T-cell (primary cell): Measurements from ENCODE around the gene TSPAN9. TPM values are rescaled to one million over a fixed set of nuclear protein-coding genes. Genes with fewer than 3 reads are reported as not detected.
"Not testable (repeated sequence)": the region's sequence is repeated elsewhere in the genome, so short reads cannot be mapped to it uniquely, and the experiment has no call there.

ENCODE experiments used
- ATAC-seq, 4 experiments: fragments of 200-7000 bp in 3 of 4; fragments of 150-1000 bp in 1 of 4; cut with Tn5 transposase; replicated peaks in 1 of 4; 1 replicate in 3 of 4; 2 replicates in 1 of 4; pipeline ENCODE4 v1.10.0; 2021; ENCODE audit warnings: moderate library complexity in 3 of 4, mild to moderate bottlenecking in 2 of 4, moderate number of reproducible peaks in 1 of 4
- CTCF ChIA-PET, 2 donors: fragments of 300-600 bp; sonication (Branson Sonifier 250); formaldehyde crosslinking; loops; one replicate each; lab custom pipeline; 2022; ENCODE audit warnings: antibody characterized with exemption in 2 of 2; lab: Charles Lee
- POLR2A ChIA-PET, 2 donors: fragments of 300-600 bp; sonication (Branson Sonifier 250); formaldehyde crosslinking; loops; one replicate each; lab custom pipeline; 2022; ENCODE audit warnings: antibody characterized with exemption in 2 of 2; lab: Charles Lee
- DNase-seq, 35 experiments: peaks; one replicate each; pipeline versions ENCODE4 v3.0.0 to v3.0.0-alpha.2; 2013 to 2023
- H3K27ac ChIP-seq: one replicate; pipeline ENCODE4 v1.5.1; 2013; ENCODE audit warnings: low read length
- H3K27me3 ChIP-seq, 2 experiments: replicated peaks in 1 of 2; 1 replicate in 1 of 2; 2 replicates in 1 of 2; pipeline versions ENCODE4 v1.6.1 to v1.7.0; 2013; ENCODE audit warnings: low read length in 1 of 2, mixed read lengths in 1 of 2; ENCODE audit not compliant: control insufficient read depth in 2 of 2, insufficient read depth in 2 of 2; ENCODE audit errors: extremely low read depth in 1 of 2
- H3K36me3 ChIP-seq, 2 donors: 1 replicate in 1 of 2; 2 replicates in 1 of 2; pipeline versions ENCODE4 v1.6.1 to v1.7.0; 2013; ENCODE audit warnings: low read length in 1 of 2; ENCODE audit not compliant: control insufficient read depth in 2 of 2, insufficient read depth in 1 of 2; ENCODE audit errors: extremely low read depth in 1 of 2
- H3K4me1 ChIP-seq, 2 experiments: 1 replicate in 1 of 2; 2 replicates in 1 of 2; pipeline versions ENCODE4 v1.6.1 to v1.7.0; 2013; ENCODE audit warnings: low read length in 2 of 2, mixed read lengths in 1 of 2; ENCODE audit not compliant: insufficient read depth in 2 of 2, control insufficient read depth in 1 of 2; ENCODE audit errors: extremely low read depth in 1 of 2
- H3K4me3 ChIP-seq, 2 donors: 1 replicate in 1 of 2; 2 replicates in 1 of 2; pipeline versions ENCODE4 v1.5.1 to v1.7.0; 2013; ENCODE audit warnings: mild to moderate bottlenecking in 2 of 2, low read length in 1 of 2, moderate library complexity in 1 of 2; ENCODE audit not compliant: control insufficient read depth in 1 of 2; ENCODE audit errors: extremely low read depth in 1 of 2
- H3K9me3 ChIP-seq: 2 replicates; pipeline ENCODE4 v1.7.0; 2013
- H3K27ac Mint-ChIP-seq, 2 donors: one replicate each; pipeline ENCODE4 v1.8.0; 2020 to 2021; ENCODE audit warnings: mild to moderate bottlenecking in 2 of 2, mixed read lengths in 2 of 2
- H3K27me3 Mint-ChIP-seq, 2 donors: one replicate each; pipeline ENCODE4 v1.8.0; 2021 to 2022; ENCODE audit warnings: mixed read lengths in 2 of 2
- H3K36me3 Mint-ChIP-seq: one replicate; pipeline ENCODE4 v1.8.0; 2021; ENCODE audit warnings: mixed read lengths
- H3K4me1 Mint-ChIP-seq, 3 donors: one replicate each; pipeline ENCODE4 v1.8.0; 2020 to 2022; ENCODE audit warnings: mixed read lengths in 3 of 3, mild to moderate bottlenecking in 1 of 3
- H3K4me3 Mint-ChIP-seq, 3 donors: one replicate each; pipeline ENCODE4 v1.8.0; 2020 to 2022; ENCODE audit warnings: mild to moderate bottlenecking in 3 of 3, mixed read lengths in 3 of 3, moderate library complexity in 3 of 3
- H3K9me3 Mint-ChIP-seq, 3 donors: one replicate each; pipeline ENCODE4 v1.8.0; 2020 to 2022; ENCODE audit warnings: mixed read lengths in 3 of 3
- WGBS: methylation state at CpG from one replicate; pipeline ENCODE4 v1.1.5; 2013; ENCODE audit warnings: missing lambda C conversion rate; ENCODE audit not compliant: insufficient coverage; 5-methylcytosine and 5-hydroxymethylcytosine counted together
- total RNA-seq, 35 experiments: library from RNA in 6 of 35; stranded (reverse) in 6 of 35; fragments of 120-200 nt in 1 of 35; gene quantifications; one replicate each; pipeline versions ENCODE4 v1.2.1 to v1.2.4 and lab custom pipeline; 2013 to 2026

The TSPAN9 gene
- total RNA-seq, 5 donors from 2014 or later (not counting 1 experiment from before 2014, with no cell fraction given), result 0.56 to 1.1 (median 0.70) TPM

GRCh38 chr12:3061501-3062215 lies 15.5 kb upstream of the TSPAN9 start:
- H3K27ac ChIP-seq, result no peak overlapping the region
- no peak overlapping the region for H3K4me3 ChIP-seq
- Mint-ChIP-seq H3K27me3 (peaks cover 26 to 33% of the 10 kb centered on the region in 2 donors), H3K9me3 (peaks cover 0 to 9% (median 4%) of the 10 kb centered on the region in 3 donors), H3K36me3 (no peaks in the 10 kb centered on the region), H3K4me3 (no peak overlapping the region), H3K4me1 (no peaks in the 10 kb centered on the region), H3K27ac (no peak overlapping the region)
- ATAC-seq, result no peak
- H3K9me3 ChIP-seq, result no peaks in the 10 kb centered on the region
- H3K36me3 ChIP-seq, result no peaks in the 10 kb centered on the region
- ChIA-PET POLR2A (interaction anchor here in 1 of 2 donors (0.6 kb wide), 1 partner anchor 9 kb away, joined by 3 read pairs; no protein-coding TSS in a partner anchor), CTCF (no interaction called here)
- WGBS, result 28% methylated on average over 3 of the region's 3 CpGs
- H3K4me1 ChIP-seq, result no peaks in the 10 kb centered on the region
- H3K27me3 ChIP-seq, result peaks cover 0 to 15% of the 10 kb centered on the region in 2 experiments
- no peak for DNase-seq

- Mint-ChIP-seq H3K27me3 (peaks cover 29 to 40% of the 10 kb centered on the region in 2 donors), H3K27ac (no peak overlapping the region), H3K4me1 (no peaks in the 10 kb centered on the region), H3K9me3 (peaks cover 0 to 9% (median 4%) of the 10 kb centered on the region in 3 donors), H3K4me3 (no peak overlapping the region), H3K36me3 (no peaks in the 10 kb centered on the region)
- DNase-seq (no peak), ATAC-seq (no peak)
- no peak overlapping the region for H3K4me3 ChIP-seq
- CTCF ChIA-PET, result no interaction called here
- no peaks in the 10 kb centered on the region for H3K4me1 ChIP-seq
- H3K9me3 ChIP-seq, result no peaks in the 10 kb centered on the region
- no peaks in the 10 kb centered on the region for H3K36me3 ChIP-seq
- H3K27ac ChIP-seq, result no peak overlapping the region
- H3K27me3 ChIP-seq, result peaks cover 0 to 10% of the 10 kb centered on the region in 2 experiments
- POLR2A ChIA-PET, result no interaction called here
- WGBS, result no CpG with 5 or more reads among the region's 2 CpGs
Measured at GRCh38 chr12:3065300-3065699, 11.9 kb upstream of the TSPAN9 start.

GRCh38 chr12:3065846-3066245 lies 11.3 kb upstream of the TSPAN9 start:
- H3K27ac ChIP-seq, H3K27ac Mint-ChIP-seq, H3K4me3 ChIP-seq, DNase-seq, H3K4me1 Mint-ChIP-seq, H3K4me3 Mint-ChIP-seq, H3K27me3 ChIP-seq, H3K36me3 ChIP-seq, POLR2A ChIA-PET, ATAC-seq, H3K9me3 Mint-ChIP-seq, H3K4me1 ChIP-seq, H3K36me3 Mint-ChIP-seq, H3K9me3 ChIP-seq: not testable (repeated sequence)
- no CpG with 5 or more reads among the region's 3 CpGs for WGBS
- CTCF ChIA-PET, result interaction anchor here in 1 of 2 donors (0.7 kb wide), 1 partner anchor 202 kb away, joined by 5 read pairs; no protein-coding TSS in a partner anchor
- peaks cover 24 to 36% of the 10 kb centered on the region in 2 donors for H3K27me3 Mint-ChIP-seq

- CTCF ChIA-PET, result no interaction called here
Measured at GRCh38 chr12:3069714-3070113, 7.5 kb upstream of the TSPAN9 start.

DNA sequence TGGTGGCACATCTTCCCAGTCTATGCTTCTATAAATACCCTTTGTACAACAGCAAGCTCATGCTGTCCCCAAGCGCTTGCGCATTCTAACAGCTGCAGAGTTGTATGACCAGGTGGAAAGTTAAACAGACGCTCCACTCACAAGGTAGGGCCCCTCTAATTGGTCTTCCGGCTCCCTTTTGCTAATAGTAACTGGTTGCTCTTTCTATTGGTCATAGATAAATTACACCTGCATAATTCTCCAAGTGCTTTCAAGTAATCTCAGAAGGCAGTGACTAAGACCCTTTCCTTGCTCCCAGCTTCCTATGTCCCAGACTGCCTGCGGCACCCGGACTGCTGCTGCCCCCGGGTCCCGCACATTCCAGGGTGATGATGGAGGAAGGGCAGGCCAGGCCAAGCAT lies 6.1 kb upstream of the TSPAN9 start:
- no peaks in the 10 kb centered on the region for H3K36me3 ChIP-seq
- POLR2A ChIA-PET, result interaction anchor here in 1 of 2 donors (0.6 kb wide), 1 partner anchor 9 kb away, joined by 3 read pairs; no protein-coding TSS in a partner anchor
- H3K9me3 ChIP-seq, result no peaks in the 10 kb centered on the region
- Mint-ChIP-seq H3K4me3 (no peak overlapping the region), H3K4me1 (peaks cover 0 to 8% (median 3%) of the 10 kb centered on the region in 3 donors), H3K27me3 (peaks cover 14 to 23% of the 10 kb centered on the region in 2 donors), H3K9me3 (no peaks in the 10 kb centered on the region), H3K27ac (no peak overlapping the region), H3K36me3 (no peaks in the 10 kb centered on the region)
- no peak overlapping the region for H3K4me3 ChIP-seq
- H3K27me3 ChIP-seq, result peaks cover 8 to 17% of the 10 kb centered on the region in 2 experiments
- H3K4me1 ChIP-seq, result peaks cover 0 to 8% of the 10 kb centered on the region in 2 experiments
- ATAC-seq (no peak), DNase-seq (no peak)
- WGBS, result 89% methylated on average over 3 of the region's 8 CpGs
- CTCF ChIA-PET, result interaction anchor here in 1 of 2 donors (0.6 kb wide), 1 partner anchor 62 kb away, joined by 4 read pairs; no protein-coding TSS in a partner anchor
- H3K27ac ChIP-seq, result no peak overlapping the region

More at GRCh38 chr12:3069714-3070113, 7.5 kb upstream of the TSPAN9 start:
- Mint-ChIP-seq H3K27me3 (peaks cover 14 to 20% of the 10 kb centered on the region in 2 donors), H3K27ac (no peak overlapping the region), H3K9me3 (no peaks in the 10 kb centered on the region), H3K36me3 (no peaks in the 10 kb centered on the region), H3K4me3 (no peak overlapping the region), H3K4me1 (peaks cover 0 to 4% (median 3%) of the 10 kb centered on the region in 3 donors)
- peaks cover 0 to 4% of the 10 kb centered on the region in 2 experiments for H3K4me1 ChIP-seq
- H3K9me3 ChIP-seq, result no peaks in the 10 kb centered on the region
- no peak overlapping the region for H3K27ac ChIP-seq
- DNase-seq (no peak), ATAC-seq (no peak)
- no peak overlapping the region for H3K4me3 ChIP-seq
- 39% methylated on average over 1 of the region's 4 CpGs for WGBS
- POLR2A ChIA-PET, result no interaction called here
- H3K36me3 ChIP-seq, result no peaks in the 10 kb centered on the region
- H3K27me3 ChIP-seq, result peaks cover 8% of the 10 kb centered on the region in 2 experiments

DNA sequence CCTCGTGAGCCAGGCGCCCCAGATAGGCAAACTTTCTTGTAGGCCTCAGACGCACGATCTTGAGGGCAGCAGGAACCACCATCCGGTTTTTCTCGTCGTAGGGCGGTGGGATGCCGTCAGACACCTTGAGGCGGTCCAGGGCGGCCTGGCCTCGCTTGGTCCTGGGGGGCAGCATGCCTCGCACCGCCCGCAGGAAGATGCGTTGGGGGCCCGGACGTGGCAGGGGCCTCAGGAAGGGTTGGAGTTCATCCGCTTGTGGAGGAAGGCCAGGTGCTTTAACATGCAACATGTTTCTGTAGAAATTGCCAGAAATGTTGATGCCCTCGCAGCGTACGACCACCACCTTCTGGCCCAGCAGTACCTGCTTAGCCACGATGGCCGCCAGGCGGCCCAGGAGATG lies 5.5 kb upstream of the TSPAN9 start:
- Histone ChIP-seq H3K4me3 (no peak overlapping the region), H3K27me3 (peaks cover 8 to 23% of the 10 kb centered on the region in 2 experiments), H3K27ac (no peak overlapping the region), H3K4me1 (peaks cover 0 to 14% of the 10 kb centered on the region in 2 experiments), H3K9me3 (no peaks in the 10 kb centered on the region), H3K36me3 (no peaks in the 10 kb centered on the region)
- DNase-seq (no peak), ATAC-seq (no peak)
- Mint-ChIP-seq H3K4me3 (no peak overlapping the region), H3K4me1 (peaks cover 0 to 12% (median 5%) of the 10 kb centered on the region in 3 donors), H3K27me3 (peaks cover 9 to 19% of the 10 kb centered on the region in 2 donors), H3K36me3 (no peaks in the 10 kb centered on the region), H3K9me3 (no peaks in the 10 kb centered on the region), H3K27ac (no peak overlapping the region)
- POLR2A ChIA-PET, result no interaction called here
- WGBS, result 93% methylated on average over 24 of the region's 25 CpGs
- CTCF ChIA-PET, result interaction anchor here in 1 of 2 donors (0.6 kb wide), 1 partner anchor 93 kb away, joined by 5 read pairs; no protein-coding TSS in a partner anchor
